IMR-90 (cell line): Measurements from ENCODE around the gene ATG7. TPM values are rescaled to one million over a fixed set of nuclear protein-coding genes. Genes with fewer than 3 reads are reported as not detected.
A peak's percentile ranks its signal among the peaks of the same experiment; 100 is the strongest.

Experiments used
- ATAC-seq: fragments of 200-7000 bp; cut with Tn5 transposase; 2 replicates; pipeline ENCODE4 v1.9.1; 2020; ENCODE audit warnings: low read depth, mild to moderate bottlenecking, moderate library complexity
- BruUV-seq: library from RNA; stranded (reverse); fragments of 400-500 nt; replicated peaks from 2 replicates; lab custom pipeline; 2021; lab: Mats Ljungman, UMichigan
- CTCF ChIA-PET: fragments of 300-600 bp; formaldehyde crosslinking; extraction: SDS; loops from one replicate; lab custom pipeline; 2021; ENCODE audit warnings: antibody characterized with exemption; lab: Yijun Ruan, JAX
- POLR2A ChIA-PET: fragments of 300-600 bp; sonication (Branson Sonifier 250); formaldehyde crosslinking; loops from one replicate; lab custom pipeline; 2022; ENCODE audit warnings: antibody characterized with exemption; ENCODE audit not compliant: unreplicated experiment; lab: Charles Lee
- DNase-seq: peaks from one replicate; pipeline ENCODE4 v3.0.0; 2013
- H2AFZ ChIP-seq: replicated peaks from 2 replicates; pipeline ENCODE3; 2013; ENCODE audit warnings: low read length, mild to moderate bottlenecking; ENCODE audit not compliant: poor library complexity
- H2AK5ac ChIP-seq: 2 replicates; pipeline ENCODE4 v1.6.1; 2013; ENCODE audit warnings: low read depth, low read length, inconsistent platforms
- H2AK9ac ChIP-seq: replicated peaks from 2 replicates; pipeline ENCODE3; 2013; ENCODE audit warnings: mild to moderate bottlenecking, low read depth, low read length, moderate library complexity; ENCODE audit not compliant: poor library complexity
- H2BK120ac ChIP-seq: 2 replicates; pipeline ENCODE4 v1.6.1; 2013; ENCODE audit warnings: low read depth, low read length, inconsistent platforms
- H2BK15ac ChIP-seq: 3 replicates; pipeline ENCODE4 v1.6.1; 2013; ENCODE audit warnings: low read depth, low read length, inconsistent platforms
- H2BK20ac ChIP-seq: 2 replicates; pipeline ENCODE4 v1.6.1; 2013; ENCODE audit warnings: low read depth, mild to moderate bottlenecking, inconsistent platforms, low read length, moderate library complexity
- H2BK5ac ChIP-seq: 2 replicates; pipeline ENCODE4 v1.6.1; 2013; ENCODE audit warnings: mild to moderate bottlenecking, low read depth, low read length, inconsistent platforms; ENCODE audit not compliant: poor library complexity, severe bottlenecking
- H3K14ac ChIP-seq: replicated peaks from 2 replicates; pipeline ENCODE4 v1.6.1; 2013; ENCODE audit warnings: low read depth, low read length, inconsistent platforms
- H3K18ac ChIP-seq: 2 replicates; pipeline ENCODE4 v1.6.1; 2013; ENCODE audit warnings: low read depth, low read length, control low read depth
- H3K23ac ChIP-seq: 2 replicates; pipeline ENCODE4 v1.6.1; 2013; ENCODE audit warnings: low read depth, low read length, inconsistent platforms
- H3K27ac ChIP-seq: 2 replicates; pipeline ENCODE4 v1.5.1; 2013; ENCODE audit warnings: mild to moderate bottlenecking, control low read depth, low read length; ENCODE audit not compliant: insufficient read depth
- H3K27me3 ChIP-seq: 2 replicates; pipeline ENCODE4 v1.6.1; 2013; ENCODE audit warnings: low read length; ENCODE audit not compliant: control insufficient read depth, insufficient read depth
- H3K36me3 ChIP-seq: 2 replicates; pipeline ENCODE4 v1.6.1; 2013; ENCODE audit warnings: low read length, mixed read lengths; ENCODE audit not compliant: control insufficient read depth, insufficient read depth
- H3K4ac ChIP-seq: 2 replicates; pipeline ENCODE4 v1.6.1; 2013; ENCODE audit warnings: low read depth, low read length, inconsistent platforms
- H3K4me1 ChIP-seq: 2 replicates; pipeline ENCODE4 v1.6.1; 2013; ENCODE audit warnings: low read length, mixed read lengths; ENCODE audit not compliant: control insufficient read depth, insufficient read depth
- H3K4me2 ChIP-seq: 2 replicates; pipeline ENCODE4 v1.6.1; 2013; ENCODE audit warnings: low read depth, mild to moderate bottlenecking, control low read depth, low read length, moderate library complexity
- H3K4me3 ChIP-seq: 2 replicates; pipeline ENCODE4 v1.5.1; 2013; ENCODE audit warnings: low read depth, mild to moderate bottlenecking, control low read depth, low read length, moderate library complexity; ENCODE audit not compliant: insufficient read depth
- H3K56ac ChIP-seq: 2 replicates; pipeline ENCODE4 v1.6.1; 2013; ENCODE audit warnings: low read length, inconsistent platforms; ENCODE audit not compliant: insufficient read depth; ENCODE audit errors: extremely low read depth
- H3K79me1 ChIP-seq, 2 experiments: 2 replicates each; pipeline ENCODE4 v1.6.1; 2013; ENCODE audit warnings: low read length in 2 of 2, inconsistent platforms in 1 of 2, low read depth in 1 of 2
- H3K9ac ChIP-seq: 2 replicates; pipeline ENCODE4 v1.6.1; 2013; ENCODE audit warnings: low read depth, low read length, control low read depth
- H3K9me1 ChIP-seq: 2 replicates; pipeline ENCODE4 v1.6.1; 2013; ENCODE audit warnings: low read length, inconsistent platforms; ENCODE audit not compliant: insufficient read depth
- H3K9me3 ChIP-seq: 2 replicates; pipeline ENCODE4 v1.6.1; 2013; ENCODE audit warnings: low read length; ENCODE audit not compliant: control insufficient read depth, insufficient read depth
- H4K20me1 ChIP-seq: 2 replicates; pipeline ENCODE4 v1.6.1; 2013; ENCODE audit warnings: low read length, inconsistent platforms; ENCODE audit not compliant: insufficient read depth
- H4K5ac ChIP-seq: 2 replicates; pipeline ENCODE4 v1.6.1; 2013; ENCODE audit warnings: mild to moderate bottlenecking, low read depth, low read length, control low read depth
- H4K8ac ChIP-seq, 2 experiments: 2 replicates each; pipeline ENCODE4 v1.6.1; 2013; ENCODE audit warnings: low read depth in 2 of 2, low read length in 2 of 2, control low read depth in 1 of 2, inconsistent platforms in 1 of 2
- H4K91ac ChIP-seq: 2 replicates; pipeline ENCODE4 v1.6.1; 2013; ENCODE audit warnings: low read depth, low read length, inconsistent platforms; ENCODE audit not compliant: insufficient read depth
- CEBPB ChIP-seq: IDR thresholded peaks from 2 replicates; pipeline ENCODE4 v1.6.1; 2012; ENCODE audit warnings: low read depth, low read length, improper control_type of control experiment
- CHD1 ChIP-seq: IDR thresholded peaks from 2 replicates; pipeline ENCODE4 v1.6.1; 2012; ENCODE audit warnings: low read depth, low read length, improper control_type of control experiment
- CTCF ChIP-seq: conservative IDR thresholded peaks from 2 replicates; pipeline ENCODE4 v1.5.1; 2012; ENCODE audit warnings: mild to moderate bottlenecking, low read depth, low read length, improper control_type of control experiment
- FOS ChIP-seq: fragments of 150-350 bp; IDR thresholded peaks from 2 replicates; pipeline ENCODE4 v1.6.1; 2016; ENCODE audit warnings: low read depth, low read length
- MAFK ChIP-seq: IDR thresholded peaks from 2 replicates; pipeline ENCODE4 v1.6.1; 2012; ENCODE audit warnings: low read depth, low read length, improper control_type of control experiment
- MXI1 ChIP-seq: IDR thresholded peaks from 2 replicates; pipeline ENCODE4 v1.6.1; 2012; ENCODE audit warnings: low read depth, mild to moderate bottlenecking, low read length, moderate library complexity, borderline replicate concordance
- NFE2L2 ChIP-seq: fragments of 150-350 bp; IDR thresholded peaks from 2 replicates; pipeline ENCODE4 v1.6.1; 2016; ENCODE audit warnings: low read depth, mild to moderate bottlenecking, low read length
- RAD21 ChIP-seq: IDR thresholded peaks from 2 replicates; pipeline ENCODE4 v1.6.1; 2012; ENCODE audit warnings: low read length, improper control_type of control experiment
- RCOR1 ChIP-seq: IDR thresholded peaks from 2 replicates; pipeline ENCODE4 v1.6.1; 2012; ENCODE audit warnings: mild to moderate bottlenecking, low read length, improper control_type of control experiment; ENCODE audit not compliant: insufficient replicate concordance
- SMC3 ChIP-seq: fragments of 150-350 bp; IDR thresholded peaks from 2 replicates; pipeline ENCODE4 v1.6.1; 2016; ENCODE audit warnings: low read depth, mild to moderate bottlenecking, antibody characterized with exemption, low read length, moderate library complexity
- WGBS, 2 experiments: methylation state at CpG; one replicate each; pipeline versions ENCODE4 v1.1.5 to v1.1.7; 2013; ENCODE audit warnings: missing lambda C conversion rate in 2 of 2; ENCODE audit not compliant: insufficient read length in 1 of 2; ENCODE audit errors: extremely low coverage in 2 of 2; 5-methylcytosine and 5-hydroxymethylcytosine counted together
- dilution Hi-C: fragments of 300-500 bp; cut with HindIII; formaldehyde crosslinking; loops from one replicate; pipeline ENCODE4 v1.14.3; 2018; ENCODE audit warnings: low sequenced_read_pairs; ENCODE audit not compliant: unreplicated experiment
- in situ Hi-C: fragments of 300-500 bp; cut with MboI; formaldehyde crosslinking; loops from 3 replicates; pipeline ENCODE4 v1.14.3; 2019; ENCODE audit warnings: low sequenced_read_pairs, inconsistent platforms, mixed read lengths
- intact Hi-C: fragments of 100-400 bp; cut with micrococcal nuclease; formaldehyde crosslinking; loops from 2 replicates; pipeline ENCODE4 v1.10.0; 2022
- polyA plus RNA-seq, 3 experiments: library from polyadenylated mRNA; depleted of rRNA; stranded (reverse); fragments of >200 nt; gene quantifications; 2 replicates each; pipeline ENCODE4 v1.2.3, GENCODE V29; 2012; ENCODE audit warnings: low replicate concordance in 1 of 3
- total RNA-seq: library from RNA; depleted of rRNA; stranded (reverse); fragments of >200 nt; gene quantifications from 2 replicates; pipeline ENCODE4 v1.2.3, GENCODE V29; 2012
- TF ChIP-seq, protein P1 (sequence below): fragments of 150-350 bp; IDR thresholded peaks from 2 replicates; pipeline ENCODE4 v1.6.1; 2016; ENCODE audit warnings: low read depth, mild to moderate bottlenecking, low read length, moderate library complexity, borderline replicate concordance
- TF ChIP-seq, protein P2 (sequence below): fragments of 150-350 bp; IDR thresholded peaks from 2 replicates; pipeline ENCODE4 v1.6.1; 2017; ENCODE audit warnings: mild to moderate bottlenecking, antibody characterized with exemption, low read length, low read depth

The ATG7 gene
- total and polyA plus RNA-seq, 2 of the 4 experiments (the other 2 are of a cell fraction): 15.6 to 51.4 TPM

DNA sequence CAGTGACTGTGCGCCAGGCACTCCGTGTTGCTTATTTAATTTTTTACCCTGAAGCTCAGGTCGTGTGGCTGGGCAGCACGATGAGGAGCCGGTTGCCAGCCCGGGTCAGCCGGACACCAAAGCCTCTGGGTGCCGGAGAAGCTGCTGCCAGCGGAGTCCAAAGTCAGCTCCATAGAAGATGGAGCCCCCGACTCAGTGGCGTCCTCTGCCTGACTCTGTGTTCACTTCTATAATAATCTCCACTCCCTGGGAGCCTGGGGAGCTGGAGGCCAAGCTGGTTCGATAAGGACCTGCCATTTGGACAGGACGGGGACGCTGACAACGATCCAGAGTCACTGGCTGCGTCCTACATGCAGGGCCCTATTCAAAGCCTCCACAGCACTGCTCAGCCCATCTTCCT lies 292.9 kb downstream of the ATG7 start:
- 94% methylated on average over 11 of the region's 16 CpGs; no CpG with 5 or more reads in 1 of the 2 experiments for WGBS, 2 experiments
- Histone ChIP-seq H3K36me3 (peaks cover 56% of the 10 kb centered on the region), H4K91ac (no peak overlapping the region), H2BK15ac (no peak overlapping the region), H3K4ac (0 out of 2 replicates have a peak overlapping the region, but pooled peaks have one; percentile 4), H3K4me2 (no peak overlapping the region), H2AK9ac (no peak overlapping the region), H2BK120ac (no peak overlapping the region), H3K4me3 (no peak overlapping the region), H2BK20ac (no peak overlapping the region), H2AFZ (no peak overlapping the region), H3K4me1 (peaks cover 29% of the 10 kb centered on the region), H3K14ac (no peak overlapping the region), H3K23ac (no peak overlapping the region), H3K9ac (no peak overlapping the region), H3K9me1 (peaks cover 40% of the 10 kb centered on the region), H3K9me3 (no peaks in the 10 kb centered on the region), H3K27me3 (no peaks in the 10 kb centered on the region), H3K27ac (no peak overlapping the region), H4K8ac (no peak overlapping the region), H3K56ac (no peak overlapping the region), H4K5ac (no peak overlapping the region), H3K79me1 (peaks cover 36 to 95% of the 10 kb centered on the region in 2 experiments), H4K20me1 (peaks cover 45% of the 10 kb centered on the region), H2BK5ac (no peak overlapping the region), H2AK5ac (no peak overlapping the region; the same call in 1 of the 2 replicates), H3K18ac (no peak overlapping the region)
- ATAC-seq (no peak), DNase-seq (no peak)
- TF ChIP-seq RCOR1 (no peak), CHD1 (no peak), FOS (no peak), MAFK (no peak), CTCF (no peak), MXI1 (no peak), RAD21 (no peak), SMC3 (no peak), NFE2L2 (no peak), CEBPB (no peak)
- TF ChIP-seq, protein P1, sequence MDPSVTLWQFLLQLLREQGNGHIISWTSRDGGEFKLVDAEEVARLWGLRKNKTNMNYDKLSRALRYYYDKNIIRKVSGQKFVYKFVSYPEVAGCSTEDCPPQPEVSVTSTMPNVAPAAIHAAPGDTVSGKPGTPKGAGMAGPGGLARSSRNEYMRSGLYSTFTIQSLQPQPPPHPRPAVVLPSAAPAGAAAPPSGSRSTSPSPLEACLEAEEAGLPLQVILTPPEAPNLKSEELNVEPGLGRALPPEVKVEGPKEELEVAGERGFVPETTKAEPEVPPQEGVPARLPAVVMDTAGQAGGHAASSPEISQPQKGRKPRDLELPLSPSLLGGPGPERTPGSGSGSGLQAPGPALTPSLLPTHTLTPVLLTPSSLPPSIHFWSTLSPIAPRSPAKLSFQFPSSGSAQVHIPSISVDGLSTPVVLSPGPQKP: no peak
- TF ChIP-seq, protein P2, sequence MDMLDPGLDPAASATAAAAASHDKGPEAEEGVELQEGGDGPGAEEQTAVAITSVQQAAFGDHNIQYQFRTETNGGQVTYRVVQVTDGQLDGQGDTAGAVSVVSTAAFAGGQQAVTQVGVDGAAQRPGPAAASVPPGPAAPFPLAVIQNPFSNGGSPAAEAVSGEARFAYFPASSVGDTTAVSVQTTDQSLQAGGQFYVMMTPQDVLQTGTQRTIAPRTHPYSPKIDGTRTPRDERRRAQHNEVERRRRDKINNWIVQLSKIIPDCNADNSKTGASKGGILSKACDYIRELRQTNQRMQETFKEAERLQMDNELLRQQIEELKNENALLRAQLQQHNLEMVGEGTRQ: no peak
- ChIA-PET CTCF (no interaction called here), POLR2A (no interaction called here)
- BruUV-seq: no TSS peak
- intact Hi-C loops (no loop called here), dilution Hi-C loops (no loop called here), in situ Hi-C loops (loop anchor here (10.0 kb wide), 1 partner anchor 80 kb away; the partner anchor contains the start of gene VGLL4)
